ENCODE measurements around the gene DCC. TPM values are rescaled to one million over a fixed set of nuclear protein-coding genes. Genes with fewer than 3 reads are reported as not detected.

Gene DCC
- total RNA-seq, 1 experiment from 2014 or later, result not detected

DNA sequence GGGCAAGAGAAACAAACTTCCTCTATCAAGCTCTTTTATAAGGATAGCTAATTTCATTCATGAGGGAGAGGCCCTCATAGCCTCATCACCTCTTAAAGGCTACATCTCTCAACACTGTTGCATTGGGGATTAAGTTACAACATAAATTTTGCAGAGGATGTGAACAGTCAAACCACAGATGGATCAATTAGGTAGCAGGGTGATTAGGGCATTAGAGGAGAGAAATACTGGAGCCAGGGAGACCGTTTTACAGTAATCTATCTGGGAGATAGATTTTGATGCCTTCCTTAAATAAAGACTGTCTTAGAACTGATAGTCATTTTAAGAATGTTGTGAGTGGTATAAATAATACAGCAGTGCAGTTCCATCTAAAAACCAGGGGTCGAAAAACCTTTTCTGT is 258.9 kb downstream of the DCC start:
- no peak overlapping the region for H3K4me3 ChIP-seq (replicated peaks in 1 of 2; ENCODE audit: low read depth in 1 of 2, low read length in 2 of 2)
- RAD21 ChIA-PET (ENCODE audit: low non-redundant PET in 1 of 2, low total read pairs in 2 of 2, uncharacterized antibody in 2 of 2, unreplicated experiment in 2 of 2), result no interaction called here
- H3K4me1 ChIP-seq (ENCODE audit: control insufficient read depth in 1 of 2, insufficient read depth in 2 of 2, low read length in 2 of 2), result no peaks in the 10 kb centered on the region
- H3K36me3 ChIP-seq (ENCODE audit: control insufficient read depth in 1 of 2, insufficient read depth in 2 of 2, low read length in 2 of 2), result no peaks in the 10 kb centered on the region
- no peak for DNase-seq (ENCODE audit: low read depth, low spot score)
- H3K27me3 ChIP-seq (ENCODE audit: insufficient read depth, low read length), result no peaks in the 10 kb centered on the region
- H3K27ac ChIP-seq (ENCODE audit: low read depth, low read length), result no peak overlapping the region
- CTCF ChIA-PET, result no interaction called here
- H4K20me1 ChIP-seq (ENCODE audit: insufficient read depth), result no peaks in the 10 kb centered on the region
- BruUV-seq (replicated peaks), result no TSS peak
- no peaks in the 10 kb centered on the region for H3K9me2 ChIP-seq (ENCODE audit: insufficient read depth)
- TF ChIP-seq YY1 (IDR thresholded peaks at IDR 0.05; ENCODE audit: extremely low read depth, insufficient replicate concordance, low read depth, low read length), result no peak
- no peak for TF ChIP-seq SIN3A (IDR thresholded peaks at IDR 0.05; ENCODE audit: low read depth)
- TF ChIP-seq SRF (IDR thresholded peaks at IDR 0.05; ENCODE audit: low read depth), result no peak
- TF ChIP-seq POLR2AphosphoS5 (IDR thresholded peaks at IDR 0.05; ENCODE audit: low read depth, low read length), result no peak
- TF ChIP-seq, protein P1, sequence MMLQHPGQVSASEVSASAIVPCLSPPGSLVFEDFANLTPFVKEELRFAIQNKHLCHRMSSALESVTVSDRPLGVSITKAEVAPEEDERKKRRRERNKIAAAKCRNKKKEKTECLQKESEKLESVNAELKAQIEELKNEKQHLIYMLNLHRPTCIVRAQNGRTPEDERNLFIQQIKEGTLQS (IDR thresholded peaks at IDR 0.05), result no peak
- TF ChIP-seq EZH2 (IDR thresholded peaks at IDR 0.05), result no peak
- no peak for TF ChIP-seq EGR1 (IDR thresholded peaks at IDR 0.05; ENCODE audit: low read depth)
- no peak for TF ChIP-seq RAD21 (IDR thresholded peaks at IDR 0.05; ENCODE audit: low read depth)
- no peak for TF ChIP-seq SP1 (IDR thresholded peaks at IDR 0.05; ENCODE audit: low read depth)
- TF ChIP-seq, protein P2, sequence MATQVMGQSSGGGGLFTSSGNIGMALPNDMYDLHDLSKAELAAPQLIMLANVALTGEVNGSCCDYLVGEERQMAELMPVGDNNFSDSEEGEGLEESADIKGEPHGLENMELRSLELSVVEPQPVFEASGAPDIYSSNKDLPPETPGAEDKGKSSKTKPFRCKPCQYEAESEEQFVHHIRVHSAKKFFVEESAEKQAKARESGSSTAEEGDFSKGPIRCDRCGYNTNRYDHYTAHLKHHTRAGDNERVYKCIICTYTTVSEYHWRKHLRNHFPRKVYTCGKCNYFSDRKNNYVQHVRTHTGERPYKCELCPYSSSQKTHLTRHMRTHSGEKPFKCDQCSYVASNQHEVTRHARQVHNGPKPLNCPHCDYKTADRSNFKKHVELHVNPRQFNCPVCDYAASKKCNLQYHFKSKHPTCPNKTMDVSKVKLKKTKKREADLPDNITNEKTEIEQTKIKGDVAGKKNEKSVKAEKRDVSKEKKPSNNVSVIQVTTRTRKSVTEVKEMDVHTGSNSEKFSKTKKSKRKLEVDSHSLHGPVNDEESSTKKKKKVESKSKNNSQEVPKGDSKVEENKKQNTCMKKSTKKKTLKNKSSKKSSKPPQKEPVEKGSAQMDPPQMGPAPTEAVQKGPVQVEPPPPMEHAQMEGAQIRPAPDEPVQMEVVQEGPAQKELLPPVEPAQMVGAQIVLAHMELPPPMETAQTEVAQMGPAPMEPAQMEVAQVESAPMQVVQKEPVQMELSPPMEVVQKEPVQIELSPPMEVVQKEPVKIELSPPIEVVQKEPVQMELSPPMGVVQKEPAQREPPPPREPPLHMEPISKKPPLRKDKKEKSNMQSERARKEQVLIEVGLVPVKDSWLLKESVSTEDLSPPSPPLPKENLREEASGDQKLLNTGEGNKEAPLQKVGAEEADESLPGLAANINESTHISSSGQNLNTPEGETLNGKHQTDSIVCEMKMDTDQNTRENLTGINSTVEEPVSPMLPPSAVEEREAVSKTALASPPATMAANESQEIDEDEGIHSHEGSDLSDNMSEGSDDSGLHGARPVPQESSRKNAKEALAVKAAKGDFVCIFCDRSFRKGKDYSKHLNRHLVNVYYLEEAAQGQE (IDR thresholded peaks at IDR 0.05; ENCODE audit: low read depth), result no peak
- TF ChIP-seq, protein P3, sequence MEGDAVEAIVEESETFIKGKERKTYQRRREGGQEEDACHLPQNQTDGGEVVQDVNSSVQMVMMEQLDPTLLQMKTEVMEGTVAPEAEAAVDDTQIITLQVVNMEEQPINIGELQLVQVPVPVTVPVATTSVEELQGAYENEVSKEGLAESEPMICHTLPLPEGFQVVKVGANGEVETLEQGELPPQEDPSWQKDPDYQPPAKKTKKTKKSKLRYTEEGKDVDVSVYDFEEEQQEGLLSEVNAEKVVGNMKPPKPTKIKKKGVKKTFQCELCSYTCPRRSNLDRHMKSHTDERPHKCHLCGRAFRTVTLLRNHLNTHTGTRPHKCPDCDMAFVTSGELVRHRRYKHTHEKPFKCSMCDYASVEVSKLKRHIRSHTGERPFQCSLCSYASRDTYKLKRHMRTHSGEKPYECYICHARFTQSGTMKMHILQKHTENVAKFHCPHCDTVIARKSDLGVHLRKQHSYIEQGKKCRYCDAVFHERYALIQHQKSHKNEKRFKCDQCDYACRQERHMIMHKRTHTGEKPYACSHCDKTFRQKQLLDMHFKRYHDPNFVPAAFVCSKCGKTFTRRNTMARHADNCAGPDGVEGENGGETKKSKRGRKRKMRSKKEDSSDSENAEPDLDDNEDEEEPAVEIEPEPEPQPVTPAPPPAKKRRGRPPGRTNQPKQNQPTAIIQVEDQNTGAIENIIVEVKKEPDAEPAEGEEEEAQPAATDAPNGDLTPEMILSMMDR (IDR thresholded peaks at IDR 0.05 in 2 of 3, conservative IDR thresholded peaks at IDR 0.05 in 1 of 3; ENCODE audit: borderline replicate concordance in 1 of 3, insufficient read depth in 1 of 3, low read depth in 2 of 3, low read length in 2 of 3), result no peak
- TF ChIP-seq FOSL1 (IDR thresholded peaks at IDR 0.05; ENCODE audit: low read depth), result no peak
- TF ChIP-seq POLR2A (IDR thresholded peaks at IDR 0.05; ENCODE audit: borderline replicate concordance, extremely low read depth, insufficient read depth, insufficient read length), result no peak
- TF ChIP-seq ZFX (IDR thresholded peaks at IDR 0.05), result no peak
- TF ChIP-seq ELF1 (IDR thresholded peaks at IDR 0.05; ENCODE audit: borderline replicate concordance, low read depth), result no peak
- no peak for TF ChIP-seq EZH2phosphoT487 (IDR thresholded peaks at IDR 0.05; ENCODE audit: borderline replicate concordance)
- TF ChIP-seq, protein P4, sequence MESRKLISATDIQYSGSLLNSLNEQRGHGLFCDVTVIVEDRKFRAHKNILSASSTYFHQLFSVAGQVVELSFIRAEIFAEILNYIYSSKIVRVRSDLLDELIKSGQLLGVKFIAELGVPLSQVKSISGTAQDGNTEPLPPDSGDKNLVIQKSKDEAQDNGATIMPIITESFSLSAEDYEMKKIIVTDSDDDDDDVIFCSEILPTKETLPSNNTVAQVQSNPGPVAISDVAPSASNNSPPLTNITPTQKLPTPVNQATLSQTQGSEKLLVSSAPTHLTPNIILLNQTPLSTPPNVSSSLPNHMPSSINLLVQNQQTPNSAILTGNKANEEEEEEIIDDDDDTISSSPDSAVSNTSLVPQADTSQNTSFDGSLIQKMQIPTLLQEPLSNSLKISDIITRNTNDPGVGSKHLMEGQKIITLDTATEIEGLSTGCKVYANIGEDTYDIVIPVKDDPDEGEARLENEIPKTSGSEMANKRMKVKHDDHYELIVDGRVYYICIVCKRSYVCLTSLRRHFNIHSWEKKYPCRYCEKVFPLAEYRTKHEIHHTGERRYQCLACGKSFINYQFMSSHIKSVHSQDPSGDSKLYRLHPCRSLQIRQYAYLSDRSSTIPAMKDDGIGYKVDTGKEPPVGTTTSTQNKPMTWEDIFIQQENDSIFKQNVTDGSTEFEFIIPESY (IDR thresholded peaks at IDR 0.05; ENCODE audit: extremely low read depth, insufficient replicate concordance, low read length), result no peak
- TF ChIP-seq, protein P5, sequence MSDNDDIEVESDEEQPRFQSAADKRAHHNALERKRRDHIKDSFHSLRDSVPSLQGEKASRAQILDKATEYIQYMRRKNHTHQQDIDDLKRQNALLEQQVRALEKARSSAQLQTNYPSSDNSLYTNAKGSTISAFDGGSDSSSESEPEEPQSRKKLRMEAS (IDR thresholded peaks at IDR 0.05), result no peak
- H2AFZ ChIP-seq (ENCODE audit: low read depth, low read length, poor library complexity, severe bottlenecking), result no peak overlapping the region
- no peak for ATAC-seq
- no peak overlapping the region for H3K9ac ChIP-seq (ENCODE audit: low read length)
- intact Hi-C loops (cut with micrococcal nuclease), result no loop called here
- POLR2A ChIA-PET, result no interaction called here
- H3K79me2 ChIP-seq (ENCODE audit: insufficient read depth, low read length), result no peaks in the 10 kb centered on the region
- no peak overlapping the region for H3K4me2 ChIP-seq (ENCODE audit: low read length)
- H3K9me3 ChIP-seq (ENCODE audit: control insufficient read depth in 1 of 2, insufficient read depth in 1 of 2, low read depth in 1 of 2, low read length in 2 of 2), result peaks cover 10 to 26% of the 10 kb centered on the region in 2 experiments; a peak in 2 of 4 replicates

Measured in HCT116 (cell line).